HG03558 (cell line): Measurements from ENCODE around the gene NBEA.

Source experiments
- ATAC-seq: cut with Tn5 transposase; IDR thresholded peaks from one replicate; pipeline ENCODE4 v1.9.1; 2021; ENCODE audit warnings: moderate number of reproducible peaks; ENCODE audit not compliant: unreplicated experiment; ENCODE audit errors: extremely low read depth

The NBEA gene

GRCh38 chr13:35231426-35231825 is 289.4 kb downstream of the NBEA start:
- no peak for ATAC-seq

- ATAC-seq = no peak
Observed at GRCh38 chr13:35238274-35238673, 296.2 kb downstream of the NBEA start.

GRCh38 chr13:35252536-35253205 is 310.6 kb downstream of the NBEA start:
- no peak for ATAC-seq

- no peak for ATAC-seq
Observed at GRCh38 chr13:35255241-35255640, 313.2 kb downstream of the NBEA start.

- ATAC-seq = no peak
Observed at GRCh38 chr13:35256459-35257148, 314.5 kb downstream of the NBEA start.

- no peak for ATAC-seq
Observed at GRCh38 chr13:35260316-35260715, 318.2 kb downstream of the NBEA start.

GRCh38 chr13:35266412-35266811 is 324.3 kb downstream of the NBEA start:
- no peak for ATAC-seq

GRCh38 chr13:35278917-35279316 is 336.8 kb downstream of the NBEA start:
- no peak for ATAC-seq

GRCh38 chr13:35279500-35279899 is 337.4 kb downstream of the NBEA start:
- ATAC-seq = no peak

GRCh38 chr13:35283856-35284255 is 341.8 kb downstream of the NBEA start:
- ATAC-seq = no peak

- ATAC-seq = no peak
Observed at GRCh38 chr13:35285677-35286076, 343.6 kb downstream of the NBEA start.

GRCh38 chr13:35292329-35292728 is 350.3 kb downstream of the NBEA start:
- no peak for ATAC-seq

GRCh38 chr13:35293579-35294226 is 351.6 kb downstream of the NBEA start:
- ATAC-seq = no peak

GRCh38 chr13:35309706-35310105 is 367.6 kb downstream of the NBEA start:
- no peak for ATAC-seq

- ATAC-seq = no peak
Observed at GRCh38 chr13:35332134-35332533, 390.1 kb downstream of the NBEA start.

GRCh38 chr13:35333157-35333556 is 391.1 kb downstream of the NBEA start:
- ATAC-seq = no peak

GRCh38 chr13:35342440-35342839 is 400.4 kb downstream of the NBEA start:
- ATAC-seq = no peak

GRCh38 chr13:35343417-35343816 is 401.3 kb downstream of the NBEA start:
- no peak for ATAC-seq

- no peak for ATAC-seq
Observed at GRCh38 chr13:35345992-35346391, 403.9 kb downstream of the NBEA start.

GRCh38 chr13:35346494-35346893 is 404.4 kb downstream of the NBEA start:
- ATAC-seq = no peak

GRCh38 chr13:35347679-35348205 is 405.7 kb downstream of the NBEA start:
- ATAC-seq = no peak
